Panc1 (cell line): ENCODE results near the gene CCDC77.

Experiments used
- CTCF ChIP-seq: fragments of 450-650 bp; IDR thresholded peaks from 2 replicates; pipeline ENCODE4 v1.5.1; 2017; ENCODE audit warnings: mild to moderate bottlenecking
- POLR2AphosphoS5 ChIP-seq: IDR thresholded peaks from 2 replicates; pipeline ENCODE4 v1.6.1; 2012; ENCODE audit warnings: mild to moderate bottlenecking, low read depth, low read length, moderate library complexity

DNA sequence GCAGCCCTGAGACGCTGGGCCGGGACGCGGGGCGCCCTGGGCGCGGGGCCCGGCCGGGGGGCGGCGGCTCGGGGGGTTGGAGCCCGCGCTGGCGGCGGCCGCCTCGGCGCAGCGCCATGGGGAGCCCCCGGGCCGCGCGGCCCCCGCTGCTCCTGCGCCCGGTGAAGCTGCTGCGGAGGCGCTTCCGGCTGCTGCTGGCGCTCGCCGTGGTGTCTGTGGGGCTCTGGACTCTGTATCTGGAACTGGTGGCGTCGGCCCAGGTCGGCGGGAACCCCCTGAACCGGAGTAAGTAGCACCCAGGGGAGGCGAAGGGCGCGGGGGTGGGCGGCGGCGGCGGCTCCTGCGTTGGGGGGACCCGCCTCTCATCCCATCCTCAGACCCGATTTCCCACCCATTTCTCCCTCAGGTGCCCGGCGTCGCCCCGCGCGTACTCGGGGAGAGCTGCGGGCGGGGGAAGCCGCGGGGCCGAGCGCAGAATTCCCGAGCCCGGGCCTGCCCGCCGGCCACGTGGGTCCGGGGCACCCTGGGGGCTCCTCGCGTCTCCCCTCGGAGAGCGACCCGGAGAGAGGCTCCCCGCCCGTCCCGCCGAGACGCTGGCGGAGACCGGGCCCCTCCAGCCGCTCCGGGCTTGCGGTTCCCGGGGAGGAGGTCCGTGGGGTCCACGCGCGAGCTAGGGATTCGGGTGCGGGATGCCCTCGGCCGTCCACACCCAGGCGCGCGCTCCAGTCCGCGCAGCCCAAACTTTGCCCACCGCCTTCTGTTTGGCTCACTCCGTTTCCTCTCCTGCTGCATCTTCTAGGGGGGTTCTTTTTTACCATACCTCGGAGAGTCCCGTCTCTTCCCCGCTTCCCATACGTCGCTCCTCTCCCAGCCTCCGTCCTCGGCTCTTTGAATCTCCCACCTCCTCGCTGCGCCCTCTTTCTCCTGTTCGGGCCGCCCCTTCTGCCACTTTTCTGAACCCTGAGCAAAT is 59.1 kb downstream of the CCDC77 start:
- no peak for TF ChIP-seq CTCF
- TF ChIP-seq POLR2AphosphoS5 = no peak
